IMR-90 (cell line): ENCODE results near the gene SV2B. TPM values are rescaled to one million over a fixed set of nuclear protein-coding genes. Genes with fewer than 3 reads are reported as not detected.

Experiments used
- ATAC-seq: fragments of 200-7000 bp; cut with Tn5 transposase; 2 replicates; pipeline ENCODE4 v1.9.1; 2020; ENCODE audit warnings: low read depth, mild to moderate bottlenecking, moderate library complexity
- BruUV-seq: library from RNA; stranded (reverse); fragments of 400-500 nt; replicated peaks from 2 replicates; lab custom pipeline; 2021; lab: Mats Ljungman, UMichigan
- CTCF ChIA-PET: fragments of 300-600 bp; formaldehyde crosslinking; extraction: SDS; loops from one replicate; lab custom pipeline; 2021; ENCODE audit warnings: antibody characterized with exemption; lab: Yijun Ruan, JAX
- POLR2A ChIA-PET: fragments of 300-600 bp; sonication (Branson Sonifier 250); formaldehyde crosslinking; loops from one replicate; lab custom pipeline; 2022; ENCODE audit warnings: antibody characterized with exemption; ENCODE audit not compliant: unreplicated experiment; lab: Charles Lee
- DNase-seq: peaks from one replicate; pipeline ENCODE4 v3.0.0; 2013
- H2AFZ ChIP-seq: replicated peaks from 2 replicates; pipeline ENCODE3; 2013; ENCODE audit warnings: low read length, mild to moderate bottlenecking; ENCODE audit not compliant: poor library complexity
- H2AK5ac ChIP-seq: 2 replicates; pipeline ENCODE4 v1.6.1; 2013; ENCODE audit warnings: low read depth, low read length, inconsistent platforms
- H2AK9ac ChIP-seq: replicated peaks from 2 replicates; pipeline ENCODE3; 2013; ENCODE audit warnings: mild to moderate bottlenecking, low read depth, low read length, moderate library complexity; ENCODE audit not compliant: poor library complexity
- H2BK120ac ChIP-seq: 2 replicates; pipeline ENCODE4 v1.6.1; 2013; ENCODE audit warnings: low read depth, low read length, inconsistent platforms
- H2BK15ac ChIP-seq: 3 replicates; pipeline ENCODE4 v1.6.1; 2013; ENCODE audit warnings: low read depth, low read length, inconsistent platforms
- H2BK20ac ChIP-seq: 2 replicates; pipeline ENCODE4 v1.6.1; 2013; ENCODE audit warnings: low read depth, mild to moderate bottlenecking, inconsistent platforms, low read length, moderate library complexity
- H2BK5ac ChIP-seq: 2 replicates; pipeline ENCODE4 v1.6.1; 2013; ENCODE audit warnings: mild to moderate bottlenecking, low read depth, low read length, inconsistent platforms; ENCODE audit not compliant: poor library complexity, severe bottlenecking
- H3K14ac ChIP-seq: replicated peaks from 2 replicates; pipeline ENCODE4 v1.6.1; 2013; ENCODE audit warnings: low read depth, low read length, inconsistent platforms
- H3K18ac ChIP-seq: 2 replicates; pipeline ENCODE4 v1.6.1; 2013; ENCODE audit warnings: low read depth, low read length, control low read depth
- H3K23ac ChIP-seq: 2 replicates; pipeline ENCODE4 v1.6.1; 2013; ENCODE audit warnings: low read depth, low read length, inconsistent platforms
- H3K27ac ChIP-seq: 2 replicates; pipeline ENCODE4 v1.5.1; 2013; ENCODE audit warnings: mild to moderate bottlenecking, control low read depth, low read length; ENCODE audit not compliant: insufficient read depth
- H3K27me3 ChIP-seq: 2 replicates; pipeline ENCODE4 v1.6.1; 2013; ENCODE audit warnings: low read length; ENCODE audit not compliant: control insufficient read depth, insufficient read depth
- H3K36me3 ChIP-seq: 2 replicates; pipeline ENCODE4 v1.6.1; 2013; ENCODE audit warnings: low read length, mixed read lengths; ENCODE audit not compliant: control insufficient read depth, insufficient read depth
- H3K4ac ChIP-seq: 2 replicates; pipeline ENCODE4 v1.6.1; 2013; ENCODE audit warnings: low read depth, low read length, inconsistent platforms
- H3K4me1 ChIP-seq: 2 replicates; pipeline ENCODE4 v1.6.1; 2013; ENCODE audit warnings: low read length, mixed read lengths; ENCODE audit not compliant: control insufficient read depth, insufficient read depth
- H3K4me2 ChIP-seq: 2 replicates; pipeline ENCODE4 v1.6.1; 2013; ENCODE audit warnings: low read depth, mild to moderate bottlenecking, control low read depth, low read length, moderate library complexity
- H3K4me3 ChIP-seq: 2 replicates; pipeline ENCODE4 v1.5.1; 2013; ENCODE audit warnings: low read depth, mild to moderate bottlenecking, control low read depth, low read length, moderate library complexity; ENCODE audit not compliant: insufficient read depth
- H3K56ac ChIP-seq: 2 replicates; pipeline ENCODE4 v1.6.1; 2013; ENCODE audit warnings: low read length, inconsistent platforms; ENCODE audit not compliant: insufficient read depth; ENCODE audit errors: extremely low read depth
- H3K79me1 ChIP-seq, 2 experiments: 2 replicates each; pipeline ENCODE4 v1.6.1; 2013; ENCODE audit warnings: low read length in 2 of 2, inconsistent platforms in 1 of 2, low read depth in 1 of 2
- H3K9ac ChIP-seq: 2 replicates; pipeline ENCODE4 v1.6.1; 2013; ENCODE audit warnings: low read depth, low read length, control low read depth
- H3K9me1 ChIP-seq: 2 replicates; pipeline ENCODE4 v1.6.1; 2013; ENCODE audit warnings: low read length, inconsistent platforms; ENCODE audit not compliant: insufficient read depth
- H3K9me3 ChIP-seq: 2 replicates; pipeline ENCODE4 v1.6.1; 2013; ENCODE audit warnings: low read length; ENCODE audit not compliant: control insufficient read depth, insufficient read depth
- H4K20me1 ChIP-seq: 2 replicates; pipeline ENCODE4 v1.6.1; 2013; ENCODE audit warnings: low read length, inconsistent platforms; ENCODE audit not compliant: insufficient read depth
- H4K5ac ChIP-seq: 2 replicates; pipeline ENCODE4 v1.6.1; 2013; ENCODE audit warnings: mild to moderate bottlenecking, low read depth, low read length, control low read depth
- H4K8ac ChIP-seq, 2 experiments: 2 replicates each; pipeline ENCODE4 v1.6.1; 2013; ENCODE audit warnings: low read depth in 2 of 2, low read length in 2 of 2, control low read depth in 1 of 2, inconsistent platforms in 1 of 2
- H4K91ac ChIP-seq: 2 replicates; pipeline ENCODE4 v1.6.1; 2013; ENCODE audit warnings: low read depth, low read length, inconsistent platforms; ENCODE audit not compliant: insufficient read depth
- BHLHE40 ChIP-seq: fragments of 150-350 bp; IDR thresholded peaks from 2 replicates; pipeline ENCODE4 v1.6.1; 2016; ENCODE audit warnings: mild to moderate bottlenecking, low read depth, low read length
- CEBPB ChIP-seq: IDR thresholded peaks from 2 replicates; pipeline ENCODE4 v1.6.1; 2012; ENCODE audit warnings: low read depth, low read length, improper control_type of control experiment
- CTCF ChIP-seq: conservative IDR thresholded peaks from 2 replicates; pipeline ENCODE4 v1.5.1; 2012; ENCODE audit warnings: mild to moderate bottlenecking, low read depth, low read length, improper control_type of control experiment
- ELK1 ChIP-seq: fragments of 150-350 bp; IDR thresholded peaks from 2 replicates; pipeline ENCODE4 v1.6.1; 2016; ENCODE audit warnings: low read depth, mild to moderate bottlenecking, low read length, moderate library complexity, borderline replicate concordance
- FOS ChIP-seq: fragments of 150-350 bp; IDR thresholded peaks from 2 replicates; pipeline ENCODE4 v1.6.1; 2016; ENCODE audit warnings: low read depth, low read length
- MAZ ChIP-seq: IDR thresholded peaks from 2 replicates; pipeline ENCODE4 v1.6.1; 2012; ENCODE audit warnings: low read depth, mild to moderate bottlenecking, low read length, improper control_type of control experiment, moderate library complexity, borderline replicate concordance
- MXI1 ChIP-seq: IDR thresholded peaks from 2 replicates; pipeline ENCODE4 v1.6.1; 2012; ENCODE audit warnings: low read depth, mild to moderate bottlenecking, low read length, moderate library complexity, borderline replicate concordance
- NFE2L2 ChIP-seq: fragments of 150-350 bp; IDR thresholded peaks from 2 replicates; pipeline ENCODE4 v1.6.1; 2016; ENCODE audit warnings: low read depth, mild to moderate bottlenecking, low read length
- POLR2A ChIP-seq: IDR thresholded peaks from 2 replicates; pipeline ENCODE4 v1.6.1; 2012; ENCODE audit warnings: mild to moderate bottlenecking, low read depth, low read length
- RAD21 ChIP-seq: IDR thresholded peaks from 2 replicates; pipeline ENCODE4 v1.6.1; 2012; ENCODE audit warnings: low read length, improper control_type of control experiment
- RCOR1 ChIP-seq: IDR thresholded peaks from 2 replicates; pipeline ENCODE4 v1.6.1; 2012; ENCODE audit warnings: mild to moderate bottlenecking, low read length, improper control_type of control experiment; ENCODE audit not compliant: insufficient replicate concordance
- SMC3 ChIP-seq: fragments of 150-350 bp; IDR thresholded peaks from 2 replicates; pipeline ENCODE4 v1.6.1; 2016; ENCODE audit warnings: low read depth, mild to moderate bottlenecking, antibody characterized with exemption, low read length, moderate library complexity
- WGBS, 2 experiments: methylation state at CpG; one replicate each; pipeline versions ENCODE4 v1.1.5 to v1.1.7; 2013; ENCODE audit warnings: missing lambda C conversion rate in 2 of 2; ENCODE audit not compliant: insufficient read length in 1 of 2; ENCODE audit errors: extremely low coverage in 2 of 2; 5-methylcytosine and 5-hydroxymethylcytosine counted together
- dilution Hi-C: fragments of 300-500 bp; cut with HindIII; formaldehyde crosslinking; loops from one replicate; pipeline ENCODE4 v1.14.3; 2018; ENCODE audit warnings: low sequenced_read_pairs; ENCODE audit not compliant: unreplicated experiment
- in situ Hi-C: fragments of 300-500 bp; cut with MboI; formaldehyde crosslinking; loops from 3 replicates; pipeline ENCODE4 v1.14.3; 2019; ENCODE audit warnings: low sequenced_read_pairs, inconsistent platforms, mixed read lengths
- intact Hi-C: fragments of 100-400 bp; cut with micrococcal nuclease; formaldehyde crosslinking; loops from 2 replicates; pipeline ENCODE4 v1.10.0; 2022
- polyA plus RNA-seq, 3 experiments: library from polyadenylated mRNA; depleted of rRNA; stranded (reverse); fragments of >200 nt; gene quantifications; 2 replicates each; pipeline ENCODE4 v1.2.3, GENCODE V29; 2012; ENCODE audit warnings: low replicate concordance in 1 of 3
- total RNA-seq: library from RNA; depleted of rRNA; stranded (reverse); fragments of >200 nt; gene quantifications from 2 replicates; pipeline ENCODE4 v1.2.3, GENCODE V29; 2012
- TF ChIP-seq, protein P1 (sequence below): fragments of 150-350 bp; IDR thresholded peaks from 2 replicates; pipeline ENCODE4 v1.6.1; 2017; ENCODE audit warnings: mild to moderate bottlenecking, antibody characterized with exemption, low read length, low read depth

Gene SV2B
- total and polyA plus RNA-seq, 2 of the 4 experiments (the other 2 are of a cell fraction), result not detected

- Histone ChIP-seq H2AK5ac (no peak overlapping the region), H3K23ac (no peak overlapping the region), H3K4me3 (no peak overlapping the region), H3K27ac (no peak overlapping the region), H4K91ac (no peak overlapping the region), H3K36me3 (no peaks in the 10 kb centered on the region), H4K5ac (no peak overlapping the region), H2BK15ac (no peak overlapping the region), H4K20me1 (no peaks in the 10 kb centered on the region), H2AFZ (no peak overlapping the region), H2BK5ac (no peak overlapping the region), H3K4ac (no peak overlapping the region), H3K18ac (no peak overlapping the region), H3K4me1 (no peaks in the 10 kb centered on the region), H3K14ac (no peak overlapping the region), H2AK9ac (no peak overlapping the region), H3K79me1 (no peaks in the 10 kb centered on the region), H3K4me2 (no peak overlapping the region), H3K9me1 (no peaks in the 10 kb centered on the region), H2BK20ac (no peak overlapping the region), H3K56ac (no peak overlapping the region), H3K9ac (no peak overlapping the region), H2BK120ac (no peak overlapping the region), H3K9me3 (no peaks in the 10 kb centered on the region), H4K8ac (no peak overlapping the region), H3K27me3 (no peaks in the 10 kb centered on the region; the same call in 1 of the 2 replicates)
- intact Hi-C loops (no loop called here), dilution Hi-C loops (no loop called here), in situ Hi-C loops (no loop called here)
- ATAC-seq (no peak), DNase-seq (no peak)
- ChIA-PET CTCF (interaction anchor here (1.1 kb wide), 1 partner anchor 9 kb away, joined by 5 read pairs; no protein-coding TSS in a partner anchor), POLR2A (no interaction called here)
- no peak for TF ChIP-seq ELK1
- no peak for TF ChIP-seq BHLHE40
- TF ChIP-seq MAZ, result no peak
- TF ChIP-seq RCOR1, result no peak
- TF ChIP-seq CEBPB, result no peak
- no peak for TF ChIP-seq SMC3
- TF ChIP-seq POLR2A, result no peak
- no peak for TF ChIP-seq CTCF
- TF ChIP-seq, protein P1, sequence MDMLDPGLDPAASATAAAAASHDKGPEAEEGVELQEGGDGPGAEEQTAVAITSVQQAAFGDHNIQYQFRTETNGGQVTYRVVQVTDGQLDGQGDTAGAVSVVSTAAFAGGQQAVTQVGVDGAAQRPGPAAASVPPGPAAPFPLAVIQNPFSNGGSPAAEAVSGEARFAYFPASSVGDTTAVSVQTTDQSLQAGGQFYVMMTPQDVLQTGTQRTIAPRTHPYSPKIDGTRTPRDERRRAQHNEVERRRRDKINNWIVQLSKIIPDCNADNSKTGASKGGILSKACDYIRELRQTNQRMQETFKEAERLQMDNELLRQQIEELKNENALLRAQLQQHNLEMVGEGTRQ, result no peak
- TF ChIP-seq FOS, result no peak
- no peak for TF ChIP-seq RAD21
- TF ChIP-seq NFE2L2, result no peak
- TF ChIP-seq MXI1, result no peak
- BruUV-seq, result no TSS peak
- WGBS, 2 experiments, result no CpG with 5 or more reads among the region's 2 CpGs
Observed at GRCh38 chr15:91234759-91235158, 134.7 kb downstream of the SV2B start.
